HG03103 (cell line): ENCODE results near the gene IL33.
A peak's percentile ranks its signal among the peaks of the same experiment; 100 is the strongest.

ENCODE experiments used
- ATAC-seq: cut with Tn5 transposase; IDR thresholded peaks from one replicate; pipeline ENCODE4 v1.9.1; 2021; ENCODE audit warnings: low read depth; ENCODE audit not compliant: unreplicated experiment

Gene IL33

GRCh38 chr9:6216002-6216401 is 395 bp downstream of the IL33 start:
- no peak for ATAC-seq

DNA sequence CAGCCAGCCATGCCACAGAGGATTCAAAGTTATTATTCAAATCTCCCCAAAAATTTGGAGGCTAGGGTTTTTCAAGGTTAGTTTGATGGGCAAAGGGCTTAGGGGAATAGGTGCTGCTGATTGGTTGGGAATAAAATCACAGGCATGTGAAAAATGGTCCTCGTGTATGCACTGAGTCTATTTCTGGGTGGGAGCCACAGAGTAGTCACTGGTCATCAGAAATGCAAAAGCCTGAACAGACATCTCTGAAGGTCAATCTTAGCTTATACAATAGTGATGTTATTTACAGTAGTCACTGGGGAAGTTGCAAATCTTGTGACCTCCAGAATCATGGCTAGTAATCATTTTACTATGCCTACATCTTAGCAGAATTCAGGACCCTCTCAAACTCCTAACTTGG is 1.3 kb downstream of the IL33 start:
- ATAC-seq: no peak

DNA sequence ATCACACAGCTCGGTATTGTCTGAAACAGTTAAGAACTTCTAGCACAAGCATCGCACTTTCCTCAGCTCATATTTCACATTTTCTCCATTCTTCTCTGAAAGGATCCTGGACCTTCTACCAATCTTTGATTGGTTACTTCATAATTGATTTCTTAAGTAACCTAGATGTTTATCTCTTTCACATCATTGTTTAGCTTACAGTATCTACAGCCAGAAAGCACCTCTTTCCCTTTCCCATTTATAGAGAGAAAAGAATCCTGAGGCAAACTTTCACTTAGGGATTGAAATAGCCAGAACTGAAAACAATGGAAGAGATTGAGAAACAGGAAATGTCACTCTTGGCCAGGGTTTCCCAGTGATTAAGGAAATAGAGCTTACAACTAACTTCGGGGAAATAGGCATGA is 2.5 kb downstream of the IL33 start:
- no peak for ATAC-seq

- ATAC-seq: no peak
Measured at GRCh38 chr9:6219040-6219439, 3.4 kb downstream of the IL33 start.

DNA sequence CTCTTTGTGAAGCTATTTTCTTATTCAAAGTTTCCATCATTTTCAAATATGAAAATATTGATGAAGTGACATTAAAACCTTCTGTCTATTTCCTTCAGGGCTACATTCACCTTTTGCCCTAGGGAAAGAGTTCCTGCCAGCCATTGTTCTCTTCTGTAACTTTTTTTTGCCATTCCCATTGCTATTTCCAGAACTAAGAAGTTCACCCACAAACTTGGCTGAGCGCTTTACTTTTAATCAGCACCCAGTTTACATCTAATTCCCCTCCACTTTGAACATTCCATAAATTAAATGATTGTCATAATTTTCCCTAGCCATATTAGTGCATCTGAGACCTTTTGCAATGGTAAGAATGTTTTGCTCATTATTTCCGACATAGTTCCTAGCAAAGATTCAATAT is 4.4 kb downstream of the IL33 start:
- no peak for ATAC-seq

DNA sequence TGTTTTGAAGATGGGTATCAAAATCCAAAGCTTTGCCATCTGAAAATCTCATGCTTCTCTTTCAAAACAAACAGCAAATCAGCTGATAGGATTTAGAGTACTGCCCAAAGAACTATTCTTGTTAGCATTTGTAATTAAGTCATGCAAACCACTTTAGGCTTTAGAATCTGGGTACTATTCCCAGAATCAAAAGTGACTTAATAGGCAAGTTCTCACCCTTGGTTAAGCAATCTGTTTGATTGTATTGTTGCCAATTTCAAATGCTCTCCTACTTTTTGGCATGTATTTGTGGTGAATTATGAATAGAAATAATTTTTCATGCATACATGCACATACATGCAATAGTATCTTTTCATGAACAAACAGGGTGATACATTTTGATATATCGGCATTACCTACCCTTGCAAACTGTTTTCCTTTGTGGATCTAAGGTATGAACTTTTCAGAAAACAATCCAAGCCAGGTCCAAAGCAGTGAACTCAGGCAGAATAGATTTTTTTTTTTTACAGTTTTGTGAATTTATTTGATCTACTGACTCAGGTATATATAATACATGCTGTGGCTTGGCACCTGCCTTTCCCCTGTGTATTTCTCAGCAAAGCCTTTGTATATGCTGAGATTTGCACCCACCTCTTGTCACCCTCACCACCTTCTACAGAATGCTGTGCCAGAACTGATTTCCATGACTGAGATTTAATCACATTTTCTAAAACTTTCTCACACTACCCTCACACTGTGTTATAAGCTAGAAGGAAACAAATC is 9.0 kb downstream of the IL33 start:
- no peak for ATAC-seq

DNA sequence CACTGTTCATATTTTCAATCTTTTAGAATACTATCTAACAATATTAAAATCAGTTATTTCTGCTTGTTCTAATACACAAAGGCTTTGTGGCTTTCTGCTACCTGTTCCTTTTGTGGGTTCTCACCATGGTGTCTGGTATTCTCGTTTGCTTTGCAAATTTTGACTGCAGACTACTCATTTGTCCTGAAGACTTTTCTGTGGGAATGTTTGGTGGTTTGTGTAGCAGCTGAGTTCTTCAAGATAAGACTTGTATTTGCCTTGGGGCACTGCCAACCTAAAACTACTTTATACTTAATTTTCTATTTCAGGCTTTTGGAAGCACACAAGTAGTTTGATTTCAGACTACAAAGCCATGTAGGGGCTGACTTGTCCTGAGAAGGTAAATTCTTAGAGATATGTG is 11.1 kb downstream of the IL33 start:
- ATAC-seq: no peak

DNA sequence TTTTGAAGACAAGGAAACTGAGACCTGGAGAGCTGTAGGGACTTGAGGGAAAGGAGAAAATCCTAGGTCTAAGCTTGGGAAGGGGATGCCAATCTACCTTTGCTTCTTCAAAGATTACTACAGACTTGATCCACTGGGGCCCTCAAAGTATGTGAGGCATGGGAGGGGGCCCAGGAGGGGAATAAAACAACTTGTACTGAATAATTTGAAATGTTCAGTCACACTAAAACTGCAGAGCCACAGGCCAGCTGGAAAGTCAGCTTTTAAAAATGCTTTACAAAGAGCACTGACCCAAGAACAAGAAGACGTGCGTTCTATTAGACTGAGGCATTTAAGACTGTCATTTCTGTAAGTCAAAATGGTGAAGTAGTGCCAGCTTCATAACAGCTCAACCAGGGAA is 13.6 kb downstream of the IL33 start:
- no peak for ATAC-seq

DNA sequence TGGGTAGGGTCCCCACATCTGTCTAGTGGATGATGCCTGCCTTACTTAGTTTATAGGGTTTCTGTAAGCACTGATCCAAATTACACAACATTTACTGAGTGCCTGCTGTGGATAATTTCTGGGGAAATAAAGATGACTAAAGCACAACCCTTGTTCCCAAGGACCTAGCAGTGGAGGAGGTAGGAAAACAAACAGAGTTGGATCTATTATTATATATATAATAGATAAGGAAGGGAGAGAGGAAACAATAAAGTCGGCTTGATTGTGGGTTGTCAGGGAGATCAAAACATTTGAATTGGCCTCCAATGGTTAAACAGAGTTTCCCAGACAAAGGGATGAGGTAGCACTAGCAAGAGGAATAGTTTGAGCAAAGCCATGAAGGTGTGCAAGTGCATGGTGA is 14.0 kb downstream of the IL33 start:
- no peak for ATAC-seq

GRCh38 chr9:6230037-6230780 is 14.6 kb downstream of the IL33 start:
- ATAC-seq: no peak

DNA sequence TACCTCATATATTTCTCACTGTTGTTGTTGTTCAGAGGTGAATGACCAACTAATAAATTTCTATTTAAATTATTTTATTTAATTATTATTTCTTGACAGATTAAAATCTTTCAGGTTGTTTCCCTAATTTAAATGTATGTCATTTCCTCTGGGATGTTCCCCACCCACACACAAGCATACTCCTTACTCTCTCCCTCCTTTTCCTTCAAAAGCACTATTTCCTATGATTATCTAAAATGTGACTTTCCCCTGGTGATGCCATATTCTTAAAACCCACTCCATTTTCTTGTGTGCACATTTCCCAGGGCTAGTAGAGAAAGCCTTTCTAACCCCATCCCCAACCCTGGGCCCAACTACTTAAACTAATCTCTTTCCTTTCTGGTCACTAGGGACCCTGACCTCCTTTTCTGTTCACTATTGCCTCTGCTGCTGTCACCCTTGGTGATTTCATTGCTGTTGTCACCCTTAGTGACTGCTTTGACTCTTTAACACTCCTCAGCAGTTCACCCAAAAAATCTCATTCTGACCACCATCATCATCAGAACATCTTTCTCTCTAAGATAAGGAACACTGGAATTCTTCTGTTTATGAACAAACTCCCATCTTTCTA is 16.8 kb downstream of the IL33 start:
- ATAC-seq: no peak

DNA sequence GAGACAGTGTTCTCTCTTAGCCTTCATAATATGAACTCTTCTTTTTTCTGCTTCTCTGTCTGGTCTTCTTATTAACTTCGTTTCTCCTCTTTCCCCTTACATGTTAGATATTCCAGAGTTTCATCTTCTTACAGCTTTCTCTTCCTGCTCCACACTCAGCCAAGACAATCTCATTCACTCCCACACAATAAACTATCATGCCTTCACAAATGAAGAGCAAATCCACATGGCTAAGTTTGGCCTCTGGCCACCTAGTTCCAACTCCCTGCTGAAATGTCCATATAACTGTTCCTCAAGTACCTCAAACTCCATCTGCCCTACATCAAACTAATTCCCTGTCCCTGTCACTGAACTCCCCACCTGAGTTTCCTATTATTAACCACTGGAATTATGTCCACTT is 18.4 kb downstream of the IL33 start:
- ATAC-seq: no peak

DNA sequence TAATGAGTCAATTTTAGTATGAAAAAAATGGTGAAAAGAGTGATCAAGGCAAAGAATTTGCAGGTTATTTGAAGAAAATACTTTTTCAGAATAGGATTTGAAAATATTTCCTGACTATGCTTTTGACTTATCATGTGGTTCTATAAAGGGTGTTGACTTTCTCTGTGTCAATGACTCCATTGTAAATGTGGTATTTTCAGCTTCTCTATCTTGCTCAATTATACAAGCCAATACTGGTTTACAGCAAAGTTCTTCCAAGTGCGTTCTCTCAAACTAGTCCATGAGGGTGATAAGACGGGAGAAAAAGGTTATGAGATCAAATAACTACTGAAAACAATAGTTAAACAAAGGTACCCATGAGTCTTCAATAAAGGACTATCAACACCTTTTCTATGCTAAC is 21.7 kb downstream of the IL33 start:
- ATAC-seq: no peak

DNA sequence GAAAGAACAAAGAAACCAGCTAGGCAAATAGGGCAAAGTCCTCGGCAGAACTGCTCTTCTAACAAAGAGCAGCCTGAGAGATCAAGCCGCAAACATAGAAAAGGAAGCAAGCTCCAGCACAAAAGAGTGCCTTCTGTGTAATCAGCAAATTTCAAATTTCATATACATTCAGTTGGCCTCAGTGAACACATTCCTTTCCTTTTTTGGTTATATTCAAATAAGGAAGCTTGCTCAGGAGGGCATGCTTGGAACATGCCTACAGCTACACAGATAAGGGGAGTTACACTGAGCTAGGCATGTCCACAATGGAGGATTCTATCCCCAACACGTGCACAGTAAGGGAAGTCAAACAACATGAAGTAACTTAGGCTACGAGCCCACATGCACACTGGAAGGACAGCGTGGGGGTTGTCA is 23.4 kb downstream of the IL33 start:
- no peak for ATAC-seq

- ATAC-seq: no peak
Measured at GRCh38 chr9:6239694-6240093, 24.1 kb downstream of the IL33 start.

GRCh38 chr9:6243746-6244145 is 28.1 kb downstream of the IL33 start:
- peak; percentile 79 for ATAC-seq

DNA sequence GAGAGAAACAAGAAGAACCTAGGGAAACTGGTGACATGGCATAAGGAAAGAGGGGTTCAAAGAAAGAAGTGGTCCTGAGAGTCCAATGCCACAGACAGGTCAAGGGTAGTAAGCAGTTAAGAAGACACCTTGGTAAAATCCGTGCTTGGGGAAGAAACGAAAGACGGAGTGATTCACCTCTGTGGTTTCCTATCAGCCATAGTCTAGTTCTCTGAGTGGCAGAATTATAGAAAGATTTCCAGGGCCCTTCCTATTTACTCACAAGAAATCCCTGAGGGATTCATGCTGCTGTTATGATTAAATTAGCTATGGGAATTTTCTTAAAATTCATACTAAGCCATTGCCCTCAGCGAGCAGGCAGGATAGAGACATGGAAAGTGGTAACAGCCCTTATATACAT is 31.7 kb downstream of the IL33 start:
- no peak for ATAC-seq

GRCh38 chr9:6268826-6269397 is 53.3 kb downstream of the IL33 start:
- ATAC-seq: no peak

- ATAC-seq: no peak
Measured at GRCh38 chr9:6270896-6271295, 55.3 kb downstream of the IL33 start.

DNA sequence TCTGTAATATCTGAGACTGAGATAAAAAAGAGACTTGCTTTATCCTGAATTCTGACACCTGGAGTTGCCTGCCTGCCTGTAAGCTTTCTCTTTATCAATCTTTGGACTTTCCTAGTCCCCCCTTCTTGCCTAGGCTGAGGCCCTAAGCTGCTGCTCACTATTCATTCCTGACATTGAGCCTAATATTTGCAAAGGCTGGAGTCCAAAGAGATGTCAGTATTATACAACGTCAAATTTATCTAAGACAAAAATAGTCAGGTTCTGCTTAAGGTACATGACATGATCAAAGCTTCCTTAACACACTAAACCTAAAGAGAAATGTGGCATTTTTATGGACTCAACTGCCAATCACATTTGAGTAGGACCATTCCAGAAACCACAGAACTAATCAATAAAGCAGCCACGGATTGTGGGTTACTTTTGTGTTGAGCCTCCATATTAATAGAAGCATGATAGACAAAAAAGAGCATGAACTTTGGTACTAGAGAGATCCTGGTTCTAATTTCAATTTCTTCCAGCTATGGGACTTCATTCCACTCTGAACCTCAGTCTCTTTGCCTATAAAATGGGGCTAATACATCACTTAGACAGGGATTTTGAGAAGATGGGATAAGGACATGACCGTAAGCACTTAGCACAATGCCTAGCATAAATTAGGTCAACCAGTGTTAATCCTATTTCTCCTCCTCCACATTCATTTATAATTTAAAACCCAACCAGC is 56.1 kb downstream of the IL33 start:
- no peak for ATAC-seq

GRCh38 chr9:6272229-6272598 is 56.6 kb downstream of the IL33 start:
- ATAC-seq: no peak
